Limb (tissue), 2 donors: ENCODE results near the gene UBE2O.
"Not testable (repeated sequence)": the region's sequence is repeated elsewhere in the genome, so short reads cannot be mapped to it uniquely, and the experiment has no call there.

Experiments used
- DNase-seq, 2 donors: peaks; one replicate each; pipeline ENCODE4 v3.0.0-alpha.2; 2016; ENCODE audit errors: extremely low spot score in 2 of 2

The UBE2O gene

DNA sequence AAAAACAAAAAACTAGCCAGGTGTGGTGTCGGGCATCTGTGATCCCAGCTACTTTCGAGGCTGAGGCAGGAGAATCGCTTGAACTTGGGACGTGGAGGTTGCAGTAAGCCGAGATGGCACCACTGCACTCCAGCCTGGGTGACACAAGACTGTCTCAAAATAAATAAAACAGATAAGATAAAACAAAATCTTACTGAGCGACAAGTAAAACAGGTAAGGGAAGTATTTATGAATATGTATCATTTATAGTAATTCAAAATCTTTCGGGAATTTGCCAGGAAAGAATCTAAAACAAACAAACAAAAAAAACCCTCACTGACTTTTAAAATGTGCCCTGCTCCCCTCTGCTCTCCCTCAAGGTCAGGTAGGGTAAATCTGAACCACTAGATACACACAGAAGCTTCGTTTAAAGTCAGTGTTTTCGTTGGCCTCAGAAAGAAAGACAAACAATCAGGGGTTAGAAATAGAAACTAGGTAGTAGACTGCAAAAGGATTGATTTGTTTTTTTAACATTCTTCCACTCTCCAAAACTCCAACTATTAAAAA, 101.4 kb downstream of the UBE2O start:
- no peak for DNase-seq

DNA sequence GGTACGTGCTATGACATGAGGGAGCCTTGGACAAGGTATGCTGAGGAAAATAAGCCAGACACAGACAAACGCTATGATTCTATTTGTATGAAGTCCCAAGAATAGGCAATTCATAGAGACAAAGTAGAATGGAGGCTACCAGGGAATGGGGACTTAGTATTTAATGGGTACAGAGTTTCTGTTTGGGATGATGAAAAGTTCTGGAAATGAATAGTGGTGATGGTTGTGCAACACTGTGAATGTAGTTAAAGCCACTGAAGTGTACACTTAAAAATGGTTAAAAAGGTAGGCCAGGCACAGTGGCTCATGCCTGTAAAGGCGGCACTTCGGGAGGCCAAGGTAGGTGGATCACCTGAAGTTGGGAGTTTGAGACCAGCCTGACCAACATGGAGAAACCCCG, 102.5 kb downstream of the UBE2O start:
- DNase-seq: no peak

DNA sequence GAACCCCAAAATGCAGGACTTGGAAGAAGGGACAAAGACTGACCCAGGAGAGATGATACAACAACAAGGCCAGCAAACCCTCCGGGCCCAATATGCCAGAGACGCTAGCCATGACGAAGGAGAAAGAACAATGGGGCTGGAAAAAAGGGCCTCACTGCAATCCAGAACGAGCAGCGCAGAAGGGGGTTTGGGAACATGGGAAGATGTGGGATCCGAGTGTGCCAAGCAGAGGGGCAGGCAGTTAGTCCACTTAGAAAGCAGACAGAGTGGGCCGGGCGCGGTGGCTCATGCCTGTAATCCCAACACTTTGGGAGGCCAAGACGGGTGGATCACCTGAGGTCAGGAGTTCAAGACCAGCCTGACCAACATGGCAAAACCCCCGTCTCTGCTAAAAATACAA, 106.0 kb downstream of the UBE2O start:
- DNase-seq: not testable (repeated sequence)

DNA sequence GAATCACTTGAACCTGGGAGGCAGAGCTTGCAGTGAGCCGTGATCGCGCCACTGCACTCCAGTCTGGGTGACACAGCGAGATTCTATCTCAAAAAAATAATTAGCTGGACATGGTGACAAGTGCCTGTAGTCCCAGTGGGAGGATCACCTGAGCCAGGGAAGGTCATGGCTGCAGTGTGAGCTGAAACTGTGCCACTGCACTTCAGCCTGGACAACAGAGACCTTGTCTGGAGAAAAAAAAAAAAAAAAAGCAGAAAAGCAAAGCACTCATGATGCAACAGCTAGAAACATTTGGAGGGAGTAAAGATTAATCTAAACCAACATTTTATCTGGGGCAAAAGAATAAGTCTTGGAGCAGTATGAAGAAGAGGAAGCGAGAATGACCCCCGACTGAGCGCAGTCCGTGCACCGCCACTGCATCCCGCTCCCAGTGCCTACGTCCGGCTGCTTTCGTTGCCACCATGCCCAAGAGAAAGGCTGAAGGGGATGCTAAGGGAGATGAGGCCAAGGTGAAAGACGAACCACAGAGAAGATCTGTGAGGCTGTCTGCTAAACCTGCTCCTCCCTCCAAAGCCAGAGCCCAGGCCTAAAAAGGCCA, 107.5 kb downstream of the UBE2O start:
- DNase-seq: no peak

DNA sequence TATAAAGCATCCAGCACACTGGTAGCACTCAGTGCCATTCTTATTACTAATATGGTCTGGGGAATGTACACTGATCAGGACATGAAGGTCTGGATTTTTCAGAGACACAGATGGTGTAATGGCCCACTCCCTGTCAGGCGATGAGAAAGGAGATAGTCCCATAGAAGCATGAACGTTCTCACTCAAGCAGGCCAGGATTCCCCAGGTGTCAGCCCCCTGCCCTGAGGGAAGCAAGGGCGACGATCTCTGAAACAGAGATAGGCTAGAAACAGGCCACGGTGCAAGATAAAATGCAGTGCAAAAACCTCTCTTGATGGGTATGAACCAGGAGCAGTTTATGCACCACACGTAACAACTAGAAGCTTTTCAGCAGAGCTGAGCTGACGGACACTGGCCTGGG, 109.8 kb downstream of the UBE2O start:
- DNase-seq: no peak

DNA sequence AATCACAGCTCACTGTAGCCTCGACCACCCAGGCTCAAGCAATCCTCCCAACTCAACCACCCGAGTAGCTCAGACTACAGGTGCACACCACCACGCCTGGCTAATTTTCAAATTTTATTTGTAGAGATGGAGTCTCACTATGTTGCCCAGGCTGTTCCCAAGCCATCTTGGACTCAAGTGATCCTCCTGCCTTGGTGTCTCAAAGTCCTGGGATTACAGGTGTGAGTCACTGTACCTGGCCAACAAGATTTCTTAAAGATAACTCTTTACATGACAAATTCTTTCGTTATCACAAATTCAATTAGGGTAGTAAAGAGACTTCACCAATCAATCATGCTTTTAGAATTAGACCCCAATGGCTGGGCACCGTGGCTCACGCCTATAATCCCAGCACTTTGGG, 111.7 kb downstream of the UBE2O start:
- no peak for DNase-seq
